OCI-LY7 (cell line): ENCODE results near the gene SH3RF3.

Experiments
- CTCF ChIP-seq: fragments of 200-600 bp; sonication (generic); conservative IDR thresholded peaks from 2 replicates; pipeline ENCODE4 v1.5.1; 2014; ENCODE audit warnings: mild to moderate bottlenecking, antibody characterized with exemption, low read length, moderate library complexity, mixed read lengths
- EZH2phosphoT487 ChIP-seq: fragments of 200-600 bp; sonication (generic); IDR thresholded peaks from 2 replicates; pipeline ENCODE4 v1.6.1; 2018; ENCODE audit warnings: low read depth, borderline replicate concordance, mild to moderate bottlenecking, mixed run types, antibody characterized with exemption, low read length, moderate library complexity, mixed read lengths

DNA sequence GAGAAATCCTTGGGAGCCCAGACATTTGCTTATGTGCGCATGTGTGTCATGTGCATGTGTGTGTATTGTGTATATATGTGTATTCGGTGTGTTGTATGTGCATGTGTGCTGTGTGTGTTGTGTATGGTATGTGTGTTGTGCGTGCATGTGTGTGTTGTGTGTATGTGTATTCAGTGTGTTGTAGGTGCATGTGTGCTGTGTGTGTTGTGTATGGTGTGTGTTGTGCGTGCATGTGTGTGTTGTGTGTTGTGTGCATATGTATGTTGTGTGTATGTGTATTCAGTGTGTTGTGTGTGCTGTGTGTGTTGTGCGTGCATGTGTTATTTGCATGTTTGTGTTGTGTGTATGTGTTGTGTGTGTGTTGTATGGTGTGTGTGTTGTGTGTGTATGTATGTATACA lies 136.9 kb downstream of the SH3RF3 start:
- TF ChIP-seq CTCF (no peak), EZH2phosphoT487 (no peak)
